BLaER1 treated with 17β-estradiol and CSF1 and Interleukin-3, amounts not matched to agents 10 nM and 100 nM (cell line): ENCODE measurements around the gene NEIL3.

ENCODE experiments used
- H3K27ac ChIP-seq, 11 experiments: shearing (Covaris generic); formaldehyde crosslinking; 2 replicates each; pipeline ENCODE4 v1.8.1; 2022
- H3K27me3 ChIP-seq, 11 experiments: shearing (Covaris generic); formaldehyde crosslinking; 2 replicates each; pipeline ENCODE4 v1.8.1; 2022
- H3K36me3 ChIP-seq, 11 experiments: shearing (Covaris generic); formaldehyde crosslinking; 2 replicates each; pipeline ENCODE4 v1.8.1; 2022
- H3K4me1 ChIP-seq, 10 experiments: shearing (Covaris generic); formaldehyde crosslinking; 2 replicates each; pipeline ENCODE4 v1.8.1; 2022
- H3K4me2 ChIP-seq, 11 experiments: shearing (Covaris generic); formaldehyde crosslinking; 2 replicates each; pipeline ENCODE4 v1.8.1; 2022
- H3K4me3 ChIP-seq, 10 experiments: shearing (Covaris generic); formaldehyde crosslinking; 2 replicates each; pipeline ENCODE4 v1.8.1; 2022
- H3K9ac ChIP-seq, 11 experiments: shearing (Covaris generic); formaldehyde crosslinking; 2 replicates each; pipeline ENCODE4 v1.8.1; 2022
- H3K9me3 ChIP-seq, 11 experiments: shearing (Covaris generic); formaldehyde crosslinking; replicated peaks in 1 of 11; 2 replicates each; pipeline ENCODE4 v1.8.1; 2022
- H4K20me1 ChIP-seq, 11 experiments: shearing (Covaris generic); formaldehyde crosslinking; 2 replicates each; pipeline ENCODE4 v1.8.1; 2022
- Cebpa-rat ChIP-seq, 11 experiments: shearing (Covaris generic); IDR thresholded peaks; 2 replicates each; pipeline ENCODE4 v1.8.1; 2022

Gene NEIL3

DNA sequence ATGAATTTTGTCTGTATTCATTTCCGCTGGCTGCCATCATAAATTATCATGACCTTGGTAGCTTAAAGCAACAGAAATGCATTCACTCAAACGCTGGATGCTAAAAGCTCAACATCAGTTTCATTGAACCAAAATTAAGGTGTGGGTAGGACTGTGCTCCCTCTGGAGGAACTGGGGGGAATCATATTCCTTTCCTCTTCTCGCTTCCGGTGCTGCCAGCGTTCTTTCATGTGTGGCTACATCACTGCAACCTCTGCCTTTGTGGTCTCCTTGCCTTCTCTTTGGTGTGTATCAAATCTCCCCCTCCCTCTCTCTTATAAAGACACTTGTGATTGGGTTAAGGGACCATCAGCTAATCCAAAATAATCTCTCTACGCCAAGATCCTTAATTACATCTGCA, 39.5 kb downstream of the NEIL3 start:
- Histone ChIP-seq H3K27me3 (no peaks in the 10 kb centered on the region), H3K9me3 (peaks cover 0 to 6% (median 0%) of the 10 kb centered on the region in 11 experiments; a peak in 1 of 22 replicates), H3K9ac (no peak overlapping the region), H3K4me2 (no peak overlapping the region), H3K4me3 (no peak overlapping the region), H3K36me3 (peaks cover 0 to 77% (median 56%) of the 10 kb centered on the region in 11 experiments; a peak in 18 of 22 replicates), H4K20me1 (no peaks in the 10 kb centered on the region), H3K4me1 (no peaks in the 10 kb centered on the region), H3K27ac (no peak overlapping the region)
- TF ChIP-seq Cebpa-rat (IDR thresholded peaks at IDR 0.05), result no peak

DNA sequence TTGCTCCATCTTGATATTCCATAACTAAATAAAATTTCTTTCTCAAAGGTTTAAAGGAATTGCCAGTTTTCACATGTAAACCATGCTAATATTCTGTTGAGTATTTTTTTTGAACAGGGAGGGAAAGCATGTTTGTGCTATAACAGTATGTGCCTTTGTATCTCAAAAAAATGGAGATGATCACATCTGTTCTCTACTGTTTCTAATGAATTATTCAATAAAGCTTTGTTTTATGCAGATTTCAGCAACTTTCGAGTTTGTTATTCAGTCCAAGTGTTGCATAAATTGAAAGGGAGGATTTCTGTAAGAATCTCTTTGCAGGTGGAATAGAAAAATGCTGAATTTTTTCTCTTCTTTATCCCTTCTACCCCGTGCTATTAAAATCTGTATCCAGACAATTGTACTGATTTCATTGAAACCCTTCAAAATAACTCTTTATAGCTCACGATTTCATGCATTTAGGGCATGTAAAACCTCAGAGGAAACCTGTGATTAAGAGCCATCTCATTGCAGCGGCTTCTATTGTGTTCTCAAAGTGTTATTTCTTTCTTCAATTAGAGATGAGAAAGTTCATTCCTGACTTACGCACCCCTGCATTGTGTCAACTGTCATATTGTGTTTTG, 42.1 kb downstream of the NEIL3 start:
- TF ChIP-seq Cebpa-rat (IDR thresholded peaks at IDR 0.05), result no peak
- Histone ChIP-seq H3K4me3 (no peak overlapping the region), H3K9ac (no peak overlapping the region), H3K27ac (no peak overlapping the region), H4K20me1 (no peaks in the 10 kb centered on the region), H3K4me1 (no peaks in the 10 kb centered on the region), H3K27me3 (no peaks in the 10 kb centered on the region), H3K4me2 (no peak overlapping the region), H3K9me3 (peaks cover 0 to 6% (median 0%) of the 10 kb centered on the region in 11 experiments; a peak in 1 of 22 replicates), H3K36me3 (peaks cover 0 to 76% (median 42%) of the 10 kb centered on the region in 11 experiments; a peak in 17 of 22 replicates)

DNA sequence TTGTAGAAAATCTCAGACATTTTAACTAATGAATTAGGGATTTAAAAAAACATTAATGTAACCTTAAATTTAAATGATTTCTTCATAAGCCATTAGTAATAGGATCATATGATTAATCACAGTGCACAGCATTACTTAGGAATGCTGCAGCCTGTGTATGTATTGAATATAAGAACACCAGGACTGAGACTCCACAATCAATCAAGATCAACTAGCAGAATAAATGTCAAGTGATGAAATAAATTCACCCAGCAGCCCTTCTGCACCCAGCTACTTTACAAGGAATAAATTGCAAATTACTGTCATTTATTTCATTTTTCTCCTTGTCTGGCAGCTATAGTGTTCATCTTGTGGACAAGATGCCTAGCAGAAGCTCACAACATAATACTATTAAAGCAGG, 46.5 kb downstream of the NEIL3 start:
- H3K4me3 ChIP-seq, result no peak overlapping the region
- no peaks in the 10 kb centered on the region for H3K4me1 ChIP-seq
- H3K27ac ChIP-seq, result no peak overlapping the region
- no peaks in the 10 kb centered on the region for H3K9me3 ChIP-seq
- H4K20me1 ChIP-seq, result no peaks in the 10 kb centered on the region
- no peak overlapping the region for H3K4me2 ChIP-seq
- H3K9ac ChIP-seq, result no peak overlapping the region
- peaks cover 0 to 84% (median 28%) of the 10 kb centered on the region in 11 experiments; a peak in 16 of 22 replicates for H3K36me3 ChIP-seq
- no peaks in the 10 kb centered on the region for H3K27me3 ChIP-seq
- TF ChIP-seq Cebpa-rat (IDR thresholded peaks at IDR 0.05), result no peak

DNA sequence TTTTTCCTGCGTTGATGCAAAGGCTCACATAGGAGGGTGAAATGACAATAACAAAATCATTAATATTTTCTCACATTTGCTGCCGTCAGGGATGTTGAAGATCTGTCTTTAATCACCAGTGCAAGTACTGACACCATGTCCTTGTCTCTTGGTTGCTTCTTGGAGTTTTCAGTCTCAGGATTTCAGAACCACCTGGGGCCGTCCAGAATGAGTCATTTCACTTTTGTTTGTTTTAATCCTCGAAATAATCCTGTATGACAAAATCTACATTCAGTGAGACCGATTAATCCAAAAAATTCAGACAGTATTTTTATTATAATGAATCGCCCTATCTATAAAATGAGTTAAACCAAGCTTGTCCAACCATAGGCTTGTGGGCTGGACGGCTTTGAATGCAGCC, 47.2 kb downstream of the NEIL3 start:
- Histone ChIP-seq H3K4me3 (no peak overlapping the region), H3K9ac (no peak overlapping the region), H3K9me3 (no peaks in the 10 kb centered on the region), H3K36me3 (peaks cover 0 to 84% (median 26%) of the 10 kb centered on the region in 11 experiments; a peak in 16 of 22 replicates), H3K4me1 (no peaks in the 10 kb centered on the region), H4K20me1 (no peaks in the 10 kb centered on the region), H3K27me3 (no peaks in the 10 kb centered on the region), H3K4me2 (no peak overlapping the region), H3K27ac (no peak overlapping the region)
- no peak for TF ChIP-seq Cebpa-rat (IDR thresholded peaks at IDR 0.05)

DNA sequence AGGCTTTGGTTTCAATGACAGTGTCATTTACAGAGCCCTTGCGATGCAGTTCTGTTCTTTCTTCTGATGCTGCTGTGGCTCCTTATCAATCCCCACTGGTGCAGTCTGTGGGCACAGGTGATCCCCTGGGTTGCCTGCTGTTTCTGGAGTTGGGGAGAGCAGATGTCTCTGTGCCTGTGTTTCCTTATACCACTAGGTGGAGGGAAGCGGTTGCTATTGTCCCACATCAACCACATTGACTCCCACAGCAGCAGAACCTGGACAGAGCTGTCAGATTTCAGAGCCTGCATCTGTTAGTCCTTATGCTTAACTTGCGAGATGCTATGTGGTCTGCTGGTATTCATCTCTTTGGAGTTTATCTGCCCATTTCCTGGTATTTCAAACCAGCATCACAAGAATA, 57.7 kb downstream of the NEIL3 start:
- H3K9ac ChIP-seq, result no peak overlapping the region
- H3K36me3 ChIP-seq, result peaks cover 0 to 24% (median 10%) of the 10 kb centered on the region in 11 experiments; a peak in 13 of 22 replicates
- peaks cover 0 to 5% (median 0%) of the 10 kb centered on the region in 10 experiments; a peak in 1 of 20 replicates for H3K4me1 ChIP-seq
- H3K27ac ChIP-seq, result no peak overlapping the region
- no peak overlapping the region for H3K4me3 ChIP-seq
- no peak for TF ChIP-seq Cebpa-rat (IDR thresholded peaks at IDR 0.05)
- 0 out of 22 replicates have a peak, but pooled peaks cover 0 to 3% (median 0%) of the 10 kb centered on the region in 11 experiments for H3K9me3 ChIP-seq
- no peaks in the 10 kb centered on the region for H3K27me3 ChIP-seq
- no peaks in the 10 kb centered on the region for H4K20me1 ChIP-seq
- no peak overlapping the region for H3K4me2 ChIP-seq

DNA sequence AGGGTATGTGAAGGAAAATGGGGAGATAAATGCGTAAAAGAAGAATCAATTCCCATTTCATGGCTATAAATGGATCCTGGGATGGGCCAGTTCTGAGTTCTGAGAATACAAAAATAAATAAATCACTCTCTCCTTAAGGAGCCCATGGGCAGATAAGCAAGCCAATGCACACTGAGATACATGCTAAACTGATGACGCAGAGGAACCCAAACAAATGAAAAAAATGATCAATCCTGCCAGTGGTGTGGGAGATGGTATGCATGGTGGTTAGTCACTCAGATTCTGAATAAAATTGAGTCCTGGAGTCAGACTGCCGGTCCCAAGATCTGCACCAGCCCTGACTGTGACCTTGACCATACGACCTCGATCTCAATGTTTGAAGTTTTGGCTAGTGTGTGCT, 59.7 kb downstream of the NEIL3 start:
- no peak for TF ChIP-seq Cebpa-rat (IDR thresholded peaks at IDR 0.05)

DNA sequence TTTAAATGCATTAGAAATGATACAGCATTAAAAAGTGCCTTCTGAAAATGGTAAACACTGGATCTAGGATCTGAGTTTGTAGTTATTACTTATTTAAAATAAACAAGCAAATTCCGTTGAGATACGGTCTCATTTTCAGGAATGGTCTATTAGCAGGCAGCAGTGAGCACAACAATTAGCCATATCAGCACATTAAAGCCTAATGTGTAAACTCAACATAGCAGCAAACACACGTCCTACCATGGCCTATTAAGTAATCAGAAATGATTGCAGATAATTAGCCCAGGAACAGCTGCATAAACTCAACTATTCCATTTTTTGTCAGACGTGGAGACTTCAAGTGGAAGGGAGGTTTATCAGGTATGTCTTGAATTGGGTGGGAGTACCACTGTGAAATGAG, 61.8 kb downstream of the NEIL3 start:
- peaks cover 0 to 5% (median 0%) of the 10 kb centered on the region in 10 experiments; a peak in 1 of 20 replicates for H3K4me1 ChIP-seq
- H3K4me3 ChIP-seq, result no peak overlapping the region
- H3K27ac ChIP-seq, result no peak overlapping the region
- no peaks in the 10 kb centered on the region for H3K36me3 ChIP-seq
- H3K27me3 ChIP-seq, result no peaks in the 10 kb centered on the region
- no peaks in the 10 kb centered on the region for H4K20me1 ChIP-seq
- H3K9ac ChIP-seq, result no peak overlapping the region
- H3K4me2 ChIP-seq, result no peak overlapping the region
- TF ChIP-seq Cebpa-rat (IDR thresholded peaks at IDR 0.05), result no peak
- 0 out of 22 replicates have a peak, but pooled peaks cover 0 to 3% (median 0%) of the 10 kb centered on the region in 11 experiments for H3K9me3 ChIP-seq

More for the DNA sequence above, 59.7 kb downstream of the NEIL3 start:
- Histone ChIP-seq H4K20me1 (no peaks in the 10 kb centered on the region), H3K4me2 (no peak overlapping the region), H3K9ac (no peak overlapping the region), H3K4me3 (no peak overlapping the region), H3K9me3 (0 out of 22 replicates have a peak, but pooled peaks cover 0 to 3% (median 0%) of the 10 kb centered on the region in 11 experiments), H3K27me3 (no peaks in the 10 kb centered on the region), H3K27ac (no peak overlapping the region), H3K36me3 (peaks cover 0 to 5% (median 0%) of the 10 kb centered on the region in 11 experiments; a peak in 3 of 22 replicates), H3K4me1 (peaks cover 0 to 5% (median 0%) of the 10 kb centered on the region in 10 experiments; a peak in 1 of 20 replicates)

DNA sequence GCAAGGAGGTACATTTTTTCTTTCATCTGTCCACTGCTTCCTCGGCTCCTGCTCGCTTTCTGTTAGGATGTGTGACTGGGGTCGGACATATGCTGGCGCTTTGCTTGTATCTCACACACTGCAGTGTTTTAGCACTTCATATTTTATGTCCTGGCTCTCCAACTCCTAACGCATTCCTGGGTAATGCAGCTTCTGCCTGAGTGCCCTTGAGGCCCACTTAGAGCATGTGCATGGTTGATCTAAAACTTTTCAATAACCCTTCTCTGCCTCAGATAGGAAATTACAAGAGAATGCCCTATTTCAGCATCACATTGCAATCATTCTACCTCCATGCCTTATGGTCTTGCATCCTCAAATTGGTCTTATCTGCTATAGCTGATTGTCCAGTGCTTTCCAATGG, 65.3 kb downstream of the NEIL3 start:
- TF ChIP-seq Cebpa-rat (IDR thresholded peaks at IDR 0.05), result no peak
- Histone ChIP-seq H3K27ac (no peak overlapping the region), H3K27me3 (no peaks in the 10 kb centered on the region), H3K4me3 (no peak overlapping the region), H3K9me3 (no peaks in the 10 kb centered on the region), H3K4me2 (no peak overlapping the region), H3K36me3 (no peaks in the 10 kb centered on the region), H4K20me1 (no peaks in the 10 kb centered on the region), H3K4me1 (no peaks in the 10 kb centered on the region), H3K9ac (no peak overlapping the region)

DNA sequence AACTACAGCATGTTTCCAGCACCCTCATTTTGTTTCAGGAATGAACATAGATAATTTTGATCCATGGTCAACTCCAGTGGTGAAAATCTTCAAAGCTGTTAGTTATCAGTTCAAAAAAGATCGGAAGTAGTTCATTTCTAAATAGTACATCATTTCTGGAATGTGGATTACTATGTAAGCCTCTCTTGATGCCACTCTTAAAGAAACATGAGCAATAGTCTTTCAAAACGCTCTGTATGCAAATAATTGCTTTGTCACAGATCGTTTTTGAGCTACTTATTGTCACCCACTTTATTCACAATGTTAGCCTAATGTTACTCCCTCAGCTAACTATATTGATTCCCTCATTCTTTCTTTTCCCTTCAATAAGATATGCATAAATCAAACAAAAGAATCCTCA, 65.7 kb downstream of the NEIL3 start:
- no peaks in the 10 kb centered on the region for H4K20me1 ChIP-seq
- no peaks in the 10 kb centered on the region for H3K36me3 ChIP-seq
- no peaks in the 10 kb centered on the region for H3K4me1 ChIP-seq
- no peaks in the 10 kb centered on the region for H3K9me3 ChIP-seq
- H3K9ac ChIP-seq, result no peak overlapping the region
- H3K4me3 ChIP-seq, result no peak overlapping the region
- no peak for TF ChIP-seq Cebpa-rat (IDR thresholded peaks at IDR 0.05)
- H3K4me2 ChIP-seq, result no peak overlapping the region
- H3K27me3 ChIP-seq, result no peaks in the 10 kb centered on the region
- H3K27ac ChIP-seq, result no peak overlapping the region

DNA sequence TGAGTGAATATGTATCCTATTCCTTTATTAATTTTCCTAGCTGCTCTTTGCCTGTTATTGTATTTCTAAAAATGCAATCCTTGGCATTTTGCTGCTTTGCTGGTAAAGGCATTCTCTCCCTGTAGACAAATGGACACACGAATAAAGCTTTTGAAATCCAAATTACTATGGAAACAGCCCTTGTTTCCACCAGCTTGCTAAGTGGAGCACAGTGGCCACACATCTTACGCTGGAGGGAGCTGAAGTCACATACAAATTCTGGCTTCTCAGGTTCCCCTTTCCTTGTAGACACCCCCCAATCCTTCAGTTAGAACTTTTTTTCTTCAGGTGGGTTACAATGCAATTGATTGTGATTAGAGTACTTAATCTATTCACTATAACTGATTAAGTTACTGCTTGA, 66.3 kb downstream of the NEIL3 start:
- Histone ChIP-seq H4K20me1 (no peaks in the 10 kb centered on the region), H3K9me3 (peaks cover 0 to 5% (median 0%) of the 10 kb centered on the region in 11 experiments; a peak in 5 of 22 replicates), H3K36me3 (no peaks in the 10 kb centered on the region)

More for the DNA sequence above, 66.3 kb downstream of the NEIL3 start:
- TF ChIP-seq Cebpa-rat (IDR thresholded peaks at IDR 0.05), result no peak
- no peak overlapping the region for H3K4me2 ChIP-seq
- H3K9ac ChIP-seq, result no peak overlapping the region
- H3K27ac ChIP-seq, result no peak overlapping the region
- H3K27me3 ChIP-seq, result no peaks in the 10 kb centered on the region
- no peak overlapping the region for H3K4me3 ChIP-seq
- no peaks in the 10 kb centered on the region for H3K4me1 ChIP-seq
